H1 (cell line): ENCODE data around the gene PTPN9. TPM values are rescaled to one million over a fixed set of nuclear protein-coding genes. Genes with fewer than 3 reads are reported as not detected.

Experiments
- CTCF ChIA-PET: fragments of 300-600 bp; sonication (Branson Sonifier 250); formaldehyde crosslinking; loops from one replicate; lab custom pipeline; 2021; ENCODE audit not compliant: partially characterized antibody; lab: Charles Lee
- POLR2A ChIA-PET: fragments of 300-600 bp; sonication (Branson Sonifier 250); formaldehyde crosslinking; loops from one replicate; lab custom pipeline; 2021; ENCODE audit warnings: inconsistent platforms; ENCODE audit not compliant: partially characterized antibody; lab: Charles Lee
- DNase-seq, 2 experiments: peaks; one replicate each; pipeline versions ENCODE4 v3.0.0 to v3.0.0-alpha.2; 2010 to 2022; ENCODE audit warnings: low spot score in 2 of 2, low read depth in 1 of 2, mixed read lengths in 1 of 2
- FAIRE-seq: peaks from 2 replicates; lab custom pipeline; 2011; peaks lifted over from hg19 to GRCh38; lab: Jason Lieb, UNC
- H2AFZ ChIP-seq: 2 replicates; pipeline ENCODE4 v1.8.1; 2012; ENCODE audit warnings: low read length, inconsistent platforms
- H2AK5ac ChIP-seq: 2 replicates; pipeline ENCODE4 v1.6.1; 2013; ENCODE audit warnings: low read depth, low read length
- H2BK120ac ChIP-seq: replicated peaks from 2 replicates; pipeline ENCODE3; 2013; ENCODE audit warnings: low read depth, low read length, inconsistent platforms
- H2BK12ac ChIP-seq: 2 replicates; pipeline ENCODE4 v1.6.1; 2013; ENCODE audit warnings: low read depth, low read length
- H2BK15ac ChIP-seq: 2 replicates; pipeline ENCODE4 v1.6.1; 2013; ENCODE audit warnings: low read length
- H2BK20ac ChIP-seq: 2 replicates; pipeline ENCODE4 v1.6.1; 2013; ENCODE audit warnings: low read length
- H2BK5ac ChIP-seq: 2 replicates; pipeline ENCODE4 v1.6.1; 2013; ENCODE audit warnings: low read depth, low read length
- H3K14ac ChIP-seq: 2 replicates; pipeline ENCODE4 v1.6.1; 2013; ENCODE audit warnings: inconsistent platforms; ENCODE audit not compliant: insufficient read length
- H3K18ac ChIP-seq: 2 replicates; pipeline ENCODE4 v1.6.1; 2013; ENCODE audit warnings: low read length; ENCODE audit errors: extremely low read depth
- H3K23ac ChIP-seq: 2 replicates; pipeline ENCODE4 v1.6.1; 2013; ENCODE audit warnings: inconsistent platforms; ENCODE audit not compliant: insufficient read length
- H3K23me2 ChIP-seq: 2 replicates; pipeline ENCODE4 v1.6.1; 2013; ENCODE audit warnings: low read depth, low read length
- H3K27ac ChIP-seq: 2 replicates; pipeline ENCODE4 v1.6.1; 2011; ENCODE audit warnings: low read depth, low read length, inconsistent platforms
- H3K27me3 ChIP-seq, 4 experiments: replicated peaks in 1 of 4; 1 replicate in 1 of 4; 2 replicates in 3 of 4; pipeline versions ENCODE4 v1.6.1 to v1.8.1; 2011 to 2013; ENCODE audit warnings: low read length in 3 of 4, mild to moderate bottlenecking in 3 of 4, inconsistent platforms in 2 of 4, mixed read lengths in 2 of 4, moderate library complexity in 1 of 4; ENCODE audit not compliant: control insufficient read depth in 3 of 4, insufficient read depth in 3 of 4; ENCODE audit errors: extremely low read depth in 1 of 4
- H3K36me3 ChIP-seq, 4 experiments: 2 replicates each; pipeline versions ENCODE4 v1.6.1 to v1.8.1; 2011 to 2013; ENCODE audit warnings: mild to moderate bottlenecking in 4 of 4, low read length in 3 of 4, moderate library complexity in 2 of 4, control low read depth in 1 of 4, inconsistent platforms in 1 of 4; ENCODE audit not compliant: insufficient read depth in 4 of 4, control insufficient read depth in 2 of 4
- H3K4ac ChIP-seq: replicated peaks from 2 replicates; pipeline ENCODE3; 2013; ENCODE audit warnings: low read length, low read depth, mixed read lengths, inconsistent platforms; ENCODE audit not compliant: insufficient read length
- H3K4me1 ChIP-seq, 4 experiments: replicated peaks in 1 of 4; 1 replicate in 1 of 4; 2 replicates in 3 of 4; pipeline versions ENCODE4 v1.6.1 to v1.8.1; 2011 to 2013; ENCODE audit warnings: low read length in 3 of 4, inconsistent platforms in 2 of 4, mixed read lengths in 1 of 4; ENCODE audit not compliant: insufficient read depth in 4 of 4, control insufficient read depth in 3 of 4
- H3K4me2 ChIP-seq, 2 experiments: 2 replicates each; pipeline versions ENCODE4 v1.6.1 to v1.8.1; 2011 to 2013; ENCODE audit warnings: low read depth in 2 of 2, low read length in 2 of 2, control low read depth in 1 of 2, inconsistent platforms in 1 of 2, mild to moderate bottlenecking in 1 of 2; ENCODE audit not compliant: insufficient read depth in 1 of 2
- H3K4me3 ChIP-seq, 4 experiments: fragments of 200-600, 300-600 bp in 1 of 4; sonication (generic), shearing (Covaris generic), sonication (Bioruptor Twin) in 1 of 4; 2 replicates each; pipeline versions ENCODE4 v1.5.1 to v1.8.1; 2011 to 2016; ENCODE audit warnings: low read length in 4 of 4, low read depth in 3 of 4, control low read depth in 2 of 4, inconsistent platforms in 2 of 4, mild to moderate bottlenecking in 2 of 4, mixed read lengths in 1 of 4, moderate library complexity in 1 of 4; ENCODE audit not compliant: insufficient read depth in 2 of 4; ENCODE audit errors: extremely low read depth in 1 of 4
- H3K56ac ChIP-seq: replicated peaks from 2 replicates; pipeline ENCODE3; 2013; ENCODE audit warnings: low read depth, mild to moderate bottlenecking, mixed read lengths, low read length, inconsistent platforms; ENCODE audit not compliant: insufficient read length
- H3K79me1 ChIP-seq: 2 replicates; pipeline ENCODE4 v1.6.1; 2013; ENCODE audit warnings: low read depth, low read length, control low read depth
- H3K79me2 ChIP-seq, 2 experiments: 2 replicates each; pipeline versions ENCODE4 v1.6.1 to v1.8.1; 2012 to 2013; ENCODE audit warnings: low read length in 2 of 2, mild to moderate bottlenecking in 2 of 2, inconsistent platforms in 1 of 2; ENCODE audit not compliant: insufficient read depth in 2 of 2, control insufficient read depth in 1 of 2
- H3K9ac ChIP-seq, 4 experiments: replicated peaks in 1 of 4; 1 replicate in 1 of 4; 2 replicates in 3 of 4; pipeline versions ENCODE4 v1.6.1 to v1.8.1; 2011 to 2013; ENCODE audit warnings: low read depth in 3 of 4, low read length in 3 of 4, control low read depth in 2 of 4, mild to moderate bottlenecking in 2 of 4, moderate library complexity in 2 of 4, inconsistent platforms in 1 of 4; ENCODE audit errors: extremely low read depth in 1 of 4
- H3K9me3 ChIP-seq, 2 experiments: 2 replicates each; pipeline versions ENCODE4 v1.6.1 to v1.8.1; 2012 to 2013; ENCODE audit warnings: mild to moderate bottlenecking in 2 of 2, moderate library complexity in 2 of 2, control low read depth in 1 of 2, inconsistent platforms in 1 of 2, low read depth in 1 of 2, low read length in 1 of 2, mixed read lengths in 1 of 2; ENCODE audit not compliant: insufficient read depth in 2 of 2
- H4K20me1 ChIP-seq, 2 experiments: replicated peaks in 1 of 2; 2 replicates each; pipeline versions ENCODE3 to v1.8.1; 2011 to 2013; ENCODE audit warnings: inconsistent platforms in 2 of 2, low read length in 2 of 2, mild to moderate bottlenecking in 1 of 2; ENCODE audit not compliant: insufficient read depth in 2 of 2, control insufficient read depth in 1 of 2
- H4K5ac ChIP-seq: 2 replicates; pipeline ENCODE4 v1.6.1; 2013; ENCODE audit warnings: low read length, low read depth, mixed read lengths, inconsistent platforms; ENCODE audit not compliant: insufficient read length
- H4K8ac ChIP-seq: 2 replicates; pipeline ENCODE4 v1.8.0; 2013; ENCODE audit warnings: mild to moderate bottlenecking, moderate library complexity, low read length, inconsistent platforms; ENCODE audit not compliant: insufficient read depth; ENCODE audit errors: extremely low read depth
- H4K91ac ChIP-seq: replicated peaks from 2 replicates; pipeline ENCODE3; 2013; ENCODE audit warnings: low read length, mixed read lengths, inconsistent platforms; ENCODE audit not compliant: insufficient read length
- BACH1 ChIP-seq: IDR thresholded peaks from 2 replicates; pipeline ENCODE4 v1.6.1; 2012; ENCODE audit warnings: low read length, improper control_type of control experiment
- CBX5 ChIP-seq: fragments of 300-800, 300-1000 bp; sonication (generic); IDR thresholded peaks from 2 replicates; pipeline ENCODE4 v1.7.1; 2016; ENCODE audit warnings: antibody characterized with exemption, low read length, low read depth
- EZH2 ChIP-seq: fragments of 200-600 bp; sonication (generic); IDR thresholded peaks from 2 replicates; pipeline ENCODE4 v1.7.1; 2012; ENCODE audit warnings: low read depth, mild to moderate bottlenecking, moderate library complexity, low read length, inconsistent platforms; ENCODE audit not compliant: severe bottlenecking
- HDAC6 ChIP-seq: IDR thresholded peaks from one replicate; pipeline ENCODE4 v1.7.1; 2012; ENCODE audit warnings: low read depth, mild to moderate bottlenecking, inconsistent platforms, low read length, moderate library complexity
- POLR2AphosphoS5 ChIP-seq: IDR thresholded peaks from 2 replicates; pipeline ENCODE4 v1.6.1; 2011; ENCODE audit warnings: low read depth, low read length
- RXRA ChIP-seq: IDR thresholded peaks from 2 replicates; pipeline ENCODE4 v1.6.1; 2011; ENCODE audit warnings: low read depth, mild to moderate bottlenecking, low read length, moderate library complexity; ENCODE audit not compliant: insufficient read depth
- SRF ChIP-seq: IDR thresholded peaks from 2 replicates; pipeline ENCODE4 v1.6.1; 2011; ENCODE audit warnings: mild to moderate bottlenecking, low read depth, low read length, moderate library complexity
- SUZ12 ChIP-seq: fragments of 200-600 bp; sonication (generic); IDR thresholded peaks from 2 replicates; pipeline ENCODE4 v1.6.1; 2012; ENCODE audit warnings: mild to moderate bottlenecking, inconsistent platforms, low read length, moderate library complexity, mixed read lengths
- polyA plus RNA-seq, 7 experiments: library from polyadenylated mRNA; depleted of rRNA in 3 of 7; stranded (reverse) in 5 of 7; unstranded in 2 of 7; fragments of >200 nt in 5 of 7; fragments of 200-250 nt in 2 of 7; gene quantifications; 1 replicate in 5 of 7; 2 replicates in 1 of 7; 4 replicates in 1 of 7; pipeline versions ENCODE4 v1.2.1 to v1.2.3, GENCODE V29; 2011 to 2013; ENCODE audit warnings: missing spikeins in 2 of 7, mixed read lengths in 2 of 7
- total RNA-seq: library from RNA; stranded (reverse); fragmentation: NEBNext Ultra II Directional; extraction: Animal tissue kit (Norgen Biotek cat#: 25700); gene quantifications from 2 replicates; pipeline ENCODE4 v1.2.1, GENCODE V29; 2021

The PTPN9 gene
- total and polyA plus RNA-seq, 2 of the 8 experiments (the other 6 are each of a cell fraction or from before 2014, with no cell fraction given): 46.6 to 57.4 TPM

GRCh38 chr15:75553659-75554058 lies 25.5 kb downstream of the PTPN9 start:
- Histone ChIP-seq H3K36me3 (no peaks in the 10 kb centered on the region), H3K4ac (no peak overlapping the region), H3K79me1 (peaks cover 9% of the 10 kb centered on the region), H3K23ac (no peak overlapping the region), H2BK12ac (no peak overlapping the region), H3K23me2 (no peaks in the 10 kb centered on the region; the same call in 1 of the 2 replicates), H2BK5ac (no peak overlapping the region), H2BK20ac (no peak overlapping the region), H3K4me3 (no peak overlapping the region), H3K27me3 (no peaks in the 10 kb centered on the region), H4K5ac (no peak overlapping the region), H3K4me1 (peaks cover 0 to 3% (median 0%) of the 10 kb centered on the region in 4 experiments; a peak in 1 of 7 replicates), H3K56ac (no peak overlapping the region), H2BK15ac (no peak overlapping the region), H4K20me1 (peaks cover 0 to 4% of the 10 kb centered on the region in 2 experiments), H4K8ac (no peak overlapping the region), H2AK5ac (no peak overlapping the region), H3K4me2 (no peak overlapping the region), H3K18ac (no peak overlapping the region), H4K91ac (no peak overlapping the region), H2BK120ac (no peak overlapping the region), H3K27ac (0 out of 2 replicates have a peak overlapping the region, but pooled peaks have one; percentile 6), H3K14ac (no peak overlapping the region), H2AFZ (no peak overlapping the region), H3K79me2 (peaks cover 0 to 68% of the 10 kb centered on the region in 2 experiments; a peak in 2 of 4 replicates), H3K9ac (no peak overlapping the region), H3K9me3 (peaks cover 0 to 4% of the 10 kb centered on the region in 2 experiments; a peak in 1 of 4 replicates)
- DNase-seq (no peak), FAIRE-seq (no peak)
- TF ChIP-seq SUZ12: no peak
- no peak for TF ChIP-seq CBX5
- no peak for TF ChIP-seq POLR2AphosphoS5
- TF ChIP-seq SRF: no peak
- no peak for TF ChIP-seq RXRA
- no peak for TF ChIP-seq EZH2
- TF ChIP-seq HDAC6: no peak
- no peak for TF ChIP-seq BACH1
- ChIA-PET CTCF (interaction anchor here (1.3 kb wide), 1 partner anchor 24 kb away, joined by 4 read pairs; no protein-coding TSS in a partner anchor), POLR2A (interaction anchor here (1.3 kb wide), 1 partner anchor 8 kb away, joined by 3 read pairs; no protein-coding TSS in a partner anchor)
